PC-9 (cell line): ENCODE results near the gene CFAP77. TPM values are rescaled to one million over a fixed set of nuclear protein-coding genes. Genes with fewer than 3 reads are reported as not detected.

ENCODE experiments used
- BruUV-seq: library from RNA; stranded (reverse); fragments of 400-500 nt; replicated peaks from 2 replicates; lab custom pipeline; 2021; lab: Mats Ljungman, UMichigan
- CTCF ChIA-PET: fragments of 300-600 bp; sonication (Branson Sonifier 250); formaldehyde crosslinking; loops from one replicate; lab custom pipeline; 2022; ENCODE audit warnings: antibody characterized with exemption; lab: Charles Lee
- POLR2A ChIA-PET: fragments of 300-600 bp; sonication (Branson Sonifier 250); formaldehyde crosslinking; loops from one replicate; lab custom pipeline; 2022; ENCODE audit warnings: antibody characterized with exemption; ENCODE audit not compliant: unreplicated experiment; lab: Charles Lee
- DNase-seq, 2 experiments: peaks; one replicate each; pipeline versions ENCODE4 v3.0.0 to v3.0.0-alpha.2; 2015 to 2022; ENCODE audit warnings: mixed read lengths in 1 of 2
- H2AFZ ChIP-seq: fragments of 200-600 bp; sonication (generic); 2 replicates; pipeline ENCODE4 v1.8.1; 2017; ENCODE audit warnings: antibody characterized with exemption
- H3F3A ChIP-seq: fragments of 200-600 bp; sonication (generic); 2 replicates; pipeline ENCODE4 v1.8.1; 2017; ENCODE audit warnings: antibody characterized with exemption, mild to moderate bottlenecking, low read depth; ENCODE audit not compliant: insufficient read depth
- H3K27ac ChIP-seq: fragments of 200-600 bp; sonication (generic); 2 replicates; pipeline ENCODE4 v1.6.1; 2016; ENCODE audit warnings: mixed run types
- H3K27me3 ChIP-seq: fragments of 200-600 bp; sonication (generic); 2 replicates; pipeline ENCODE4 v1.6.1; 2016; ENCODE audit warnings: low read depth, mixed run types; ENCODE audit not compliant: insufficient read depth
- H3K36me3 ChIP-seq: fragments of 200-600 bp; sonication (generic); 2 replicates; pipeline ENCODE4 v1.6.1; 2016; ENCODE audit warnings: low read depth, mixed run types
- H3K4me1 ChIP-seq: fragments of 200-600 bp; sonication (generic); replicated peaks from 2 replicates; pipeline ENCODE4 v1.6.1; 2016; ENCODE audit warnings: mixed run types; ENCODE audit not compliant: insufficient read depth
- H3K4me2 ChIP-seq: fragments of 200-600 bp; sonication (generic); 2 replicates; pipeline ENCODE4 v1.6.1; 2017; ENCODE audit warnings: mixed run types
- H3K4me3 ChIP-seq: fragments of 200-600 bp; sonication (generic); 2 replicates; pipeline ENCODE4 v1.6.1; 2016; ENCODE audit warnings: mixed run types
- H3K79me2 ChIP-seq: fragments of 200-600 bp; sonication (generic); 2 replicates; pipeline ENCODE4 v1.6.1; 2017; ENCODE audit warnings: low read depth, mixed run types
- H3K9me2 ChIP-seq: fragments of 200-600 bp; sonication (generic); 2 replicates; pipeline ENCODE4 v1.8.1; 2017; ENCODE audit warnings: mild to moderate bottlenecking; ENCODE audit not compliant: insufficient read depth
- H3K9me3 ChIP-seq: fragments of 200-600 bp; sonication (generic); 2 replicates; pipeline ENCODE4 v1.8.1; 2016; ENCODE audit warnings: low read depth; ENCODE audit not compliant: insufficient read depth
- H4K20me1 ChIP-seq: fragments of 200-600 bp; sonication (generic); 2 replicates; pipeline ENCODE4 v1.8.1; 2017; ENCODE audit not compliant: insufficient read depth
- EZH2 ChIP-seq: fragments of 200-600 bp; sonication (generic); IDR thresholded peaks from 2 replicates; pipeline ENCODE4 v1.8.0; 2017; ENCODE audit warnings: antibody characterized with exemption, low read depth
- intact Hi-C: fragments of 100-400 bp; cut with micrococcal nuclease; formaldehyde crosslinking; loops from one replicate; pipeline ENCODE4 v1.10.0; 2022; ENCODE audit not compliant: unreplicated experiment
- total RNA-seq: library from RNA; stranded (reverse); gene quantifications from 2 replicates; pipeline ENCODE4 v1.2.3, GENCODE V29; 2021
- TF ChIP-seq, protein P1 (sequence below): fragments of 200-600 bp; sonication (generic); conservative IDR thresholded peaks from 2 replicates; pipeline ENCODE4 v1.6.1; 2017; ENCODE audit warnings: mixed run types, antibody characterized with exemption, mild to moderate bottlenecking, moderate library complexity

CFAP77 gene
- total RNA-seq, 1 experiment from 2014 or later, result not detected

DNA sequence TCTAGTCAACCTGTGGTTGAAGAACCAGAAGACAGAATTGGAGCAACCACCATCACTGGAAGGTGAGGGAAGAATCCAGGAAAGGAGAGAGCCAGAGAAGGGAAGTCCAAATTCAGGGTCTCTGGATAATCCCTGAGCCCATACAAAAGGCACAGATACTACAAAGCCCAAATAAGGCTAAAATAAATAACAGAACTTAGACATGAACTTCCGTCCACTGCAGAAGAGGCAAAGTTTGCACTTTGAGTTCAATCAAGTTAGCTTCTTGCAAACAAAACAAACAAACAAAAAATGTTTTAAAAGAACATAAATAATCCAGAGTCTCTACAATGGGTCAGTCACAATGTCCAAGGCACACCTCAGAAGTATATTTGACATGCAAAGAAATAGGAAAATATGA lies 21.0 kb downstream of the CFAP77 start:
- Histone ChIP-seq H2AFZ (no peak overlapping the region), H3K4me2 (no peak overlapping the region), H3K9me2 (no peaks in the 10 kb centered on the region), H3K36me3 (no peaks in the 10 kb centered on the region), H3K79me2 (no peaks in the 10 kb centered on the region), H3F3A (peaks cover 3% of the 10 kb centered on the region; the same call in 1 of the 2 replicates), H3K27me3 (peaks cover 92% of the 10 kb centered on the region), H3K4me3 (no peak overlapping the region), H3K4me1 (no peaks in the 10 kb centered on the region), H3K27ac (no peak overlapping the region), H4K20me1 (0 out of 2 replicates have a peak, but pooled peaks cover 3% of the 10 kb centered on the region), H3K9me3 (0 out of 2 replicates have a peak, but pooled peaks cover 5% of the 10 kb centered on the region)
- DNase-seq, result no peak
- POLR2A ChIA-PET, result no interaction called here
- intact Hi-C loops, result no loop called here
- CTCF ChIA-PET, result no interaction called here
- no TSS peak for BruUV-seq
- TF ChIP-seq, protein P1, sequence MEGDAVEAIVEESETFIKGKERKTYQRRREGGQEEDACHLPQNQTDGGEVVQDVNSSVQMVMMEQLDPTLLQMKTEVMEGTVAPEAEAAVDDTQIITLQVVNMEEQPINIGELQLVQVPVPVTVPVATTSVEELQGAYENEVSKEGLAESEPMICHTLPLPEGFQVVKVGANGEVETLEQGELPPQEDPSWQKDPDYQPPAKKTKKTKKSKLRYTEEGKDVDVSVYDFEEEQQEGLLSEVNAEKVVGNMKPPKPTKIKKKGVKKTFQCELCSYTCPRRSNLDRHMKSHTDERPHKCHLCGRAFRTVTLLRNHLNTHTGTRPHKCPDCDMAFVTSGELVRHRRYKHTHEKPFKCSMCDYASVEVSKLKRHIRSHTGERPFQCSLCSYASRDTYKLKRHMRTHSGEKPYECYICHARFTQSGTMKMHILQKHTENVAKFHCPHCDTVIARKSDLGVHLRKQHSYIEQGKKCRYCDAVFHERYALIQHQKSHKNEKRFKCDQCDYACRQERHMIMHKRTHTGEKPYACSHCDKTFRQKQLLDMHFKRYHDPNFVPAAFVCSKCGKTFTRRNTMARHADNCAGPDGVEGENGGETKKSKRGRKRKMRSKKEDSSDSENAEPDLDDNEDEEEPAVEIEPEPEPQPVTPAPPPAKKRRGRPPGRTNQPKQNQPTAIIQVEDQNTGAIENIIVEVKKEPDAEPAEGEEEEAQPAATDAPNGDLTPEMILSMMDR, result no peak
- TF ChIP-seq EZH2, result no peak

DNA sequence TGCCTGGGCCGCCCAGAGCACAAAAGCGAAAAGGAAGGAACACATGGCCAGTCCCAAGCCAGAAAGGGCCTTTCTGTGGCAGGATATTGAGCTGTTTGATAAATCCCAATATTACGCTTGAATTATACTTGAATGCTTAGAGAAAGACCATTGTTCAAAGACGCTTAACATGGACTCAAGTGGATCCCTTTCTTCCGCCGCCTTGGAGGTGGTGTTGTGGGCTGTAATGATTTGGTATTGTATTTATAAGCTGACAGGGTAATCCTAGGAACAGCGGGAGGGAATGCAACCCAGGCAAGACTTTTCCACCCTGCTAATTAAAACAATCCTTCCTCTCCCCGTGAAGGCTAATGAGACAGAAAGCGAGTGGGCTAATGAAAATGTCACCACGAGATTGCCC lies 24.9 kb downstream of the CFAP77 start:
- no peaks in the 10 kb centered on the region for H3K4me1 ChIP-seq
- no peak overlapping the region for H2AFZ ChIP-seq
- H3K79me2 ChIP-seq, result no peaks in the 10 kb centered on the region
- no peaks in the 10 kb centered on the region for H3K9me2 ChIP-seq
- CTCF ChIA-PET, result interaction anchor here (0.6 kb wide), 1 partner anchor 22 kb away, joined by 10 read pairs; no protein-coding TSS in a partner anchor
- H4K20me1 ChIP-seq, result no peaks in the 10 kb centered on the region; the same call in 1 of the 2 replicates
- H3K27ac ChIP-seq, result no peak overlapping the region
- no TSS peak for BruUV-seq
- no peak overlapping the region for H3K4me3 ChIP-seq
- POLR2A ChIA-PET, result no interaction called here
- intact Hi-C loops, result no loop called here
- DNase-seq, result no peak
- no peaks in the 10 kb centered on the region for H3K36me3 ChIP-seq
- no peak for TF ChIP-seq EZH2
- TF ChIP-seq, protein P1, result no peak
- H3K27me3 ChIP-seq, result peaks cover 82% of the 10 kb centered on the region
- 0 out of 2 replicates have a peak, but pooled peaks cover 5% of the 10 kb centered on the region for H3K9me3 ChIP-seq
- no peaks in the 10 kb centered on the region for H3F3A ChIP-seq
- no peak overlapping the region for H3K4me2 ChIP-seq

DNA sequence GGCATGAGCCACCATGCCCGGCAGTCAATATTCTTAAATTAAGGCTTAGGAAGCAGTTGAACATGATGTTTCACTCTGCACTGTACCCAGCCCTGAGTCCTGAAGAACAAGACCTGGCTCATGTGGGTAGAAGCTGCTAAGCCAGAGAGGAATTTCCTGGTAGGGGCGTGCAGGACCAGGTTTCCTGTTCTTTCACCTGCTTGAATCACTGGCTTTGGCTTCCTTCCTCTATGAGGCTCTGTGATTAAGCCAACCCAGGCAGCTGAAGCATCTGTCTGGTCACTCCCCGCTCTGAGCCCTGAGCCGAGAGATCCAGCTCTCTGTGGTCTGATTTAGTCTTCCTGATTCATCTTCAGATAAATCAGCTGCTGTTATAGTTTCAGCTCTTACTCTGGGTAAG lies 29.1 kb downstream of the CFAP77 start:
- Histone ChIP-seq H3K27ac (no peak overlapping the region), H3K4me3 (no peak overlapping the region), H3K4me1 (no peaks in the 10 kb centered on the region), H4K20me1 (no peaks in the 10 kb centered on the region; the same call in 1 of the 2 replicates), H2AFZ (no peak overlapping the region), H3F3A (no peaks in the 10 kb centered on the region), H3K79me2 (no peaks in the 10 kb centered on the region), H3K27me3 (peaks cover 85% of the 10 kb centered on the region), H3K36me3 (no peaks in the 10 kb centered on the region), H3K4me2 (no peak overlapping the region), H3K9me3 (no peaks in the 10 kb centered on the region), H3K9me2 (no peaks in the 10 kb centered on the region)
- TF ChIP-seq EZH2, result no peak
- TF ChIP-seq, protein P1, result no peak
- ChIA-PET POLR2A (no interaction called here), CTCF (no interaction called here)
- BruUV-seq, result no TSS peak
- intact Hi-C loops, result no loop called here
- DNase-seq, result peak in 1 of 2 experiments; percentile 41
